H1 (cell line): Measurements from ENCODE around the gene GLTP. TPM values are rescaled to one million over a fixed set of nuclear protein-coding genes. Genes with fewer than 3 reads are reported as not detected.

Experiments used
- CTCF ChIA-PET: fragments of 300-600 bp; sonication (Branson Sonifier 250); formaldehyde crosslinking; loops from one replicate; lab custom pipeline; 2021; ENCODE audit not compliant: partially characterized antibody; lab: Charles Lee
- POLR2A ChIA-PET: fragments of 300-600 bp; sonication (Branson Sonifier 250); formaldehyde crosslinking; loops from one replicate; lab custom pipeline; 2021; ENCODE audit warnings: inconsistent platforms; ENCODE audit not compliant: partially characterized antibody; lab: Charles Lee
- DNase-seq, 2 experiments: peaks; one replicate each; pipeline versions ENCODE4 v3.0.0 to v3.0.0-alpha.2; 2010 to 2022; ENCODE audit warnings: low spot score in 2 of 2, low read depth in 1 of 2, mixed read lengths in 1 of 2
- FAIRE-seq: peaks from 2 replicates; lab custom pipeline; 2011; peaks lifted over from hg19 to GRCh38; lab: Jason Lieb, UNC
- H2AFZ ChIP-seq: 2 replicates; pipeline ENCODE4 v1.8.1; 2012; ENCODE audit warnings: low read length, inconsistent platforms
- H2AK5ac ChIP-seq: 2 replicates; pipeline ENCODE4 v1.6.1; 2013; ENCODE audit warnings: low read depth, low read length
- H2BK120ac ChIP-seq: replicated peaks from 2 replicates; pipeline ENCODE3; 2013; ENCODE audit warnings: low read depth, low read length, inconsistent platforms
- H2BK12ac ChIP-seq: 2 replicates; pipeline ENCODE4 v1.6.1; 2013; ENCODE audit warnings: low read depth, low read length
- H2BK15ac ChIP-seq: 2 replicates; pipeline ENCODE4 v1.6.1; 2013; ENCODE audit warnings: low read length
- H2BK20ac ChIP-seq: 2 replicates; pipeline ENCODE4 v1.6.1; 2013; ENCODE audit warnings: low read length
- H2BK5ac ChIP-seq: 2 replicates; pipeline ENCODE4 v1.6.1; 2013; ENCODE audit warnings: low read depth, low read length
- H3K14ac ChIP-seq: 2 replicates; pipeline ENCODE4 v1.6.1; 2013; ENCODE audit warnings: inconsistent platforms; ENCODE audit not compliant: insufficient read length
- H3K18ac ChIP-seq: 2 replicates; pipeline ENCODE4 v1.6.1; 2013; ENCODE audit warnings: low read length; ENCODE audit errors: extremely low read depth
- H3K23ac ChIP-seq: 2 replicates; pipeline ENCODE4 v1.6.1; 2013; ENCODE audit warnings: inconsistent platforms; ENCODE audit not compliant: insufficient read length
- H3K23me2 ChIP-seq: 2 replicates; pipeline ENCODE4 v1.6.1; 2013; ENCODE audit warnings: low read depth, low read length
- H3K27ac ChIP-seq: 2 replicates; pipeline ENCODE4 v1.6.1; 2011; ENCODE audit warnings: low read depth, low read length, inconsistent platforms
- H3K27me3 ChIP-seq, 4 experiments: replicated peaks in 1 of 4; 1 replicate in 1 of 4; 2 replicates in 3 of 4; pipeline versions ENCODE4 v1.6.1 to v1.8.1; 2011 to 2013; ENCODE audit warnings: low read length in 3 of 4, mild to moderate bottlenecking in 3 of 4, inconsistent platforms in 2 of 4, mixed read lengths in 2 of 4, moderate library complexity in 1 of 4; ENCODE audit not compliant: control insufficient read depth in 3 of 4, insufficient read depth in 3 of 4; ENCODE audit errors: extremely low read depth in 1 of 4
- H3K36me3 ChIP-seq, 4 experiments: 2 replicates each; pipeline versions ENCODE4 v1.6.1 to v1.8.1; 2011 to 2013; ENCODE audit warnings: mild to moderate bottlenecking in 4 of 4, low read length in 3 of 4, moderate library complexity in 2 of 4, control low read depth in 1 of 4, inconsistent platforms in 1 of 4; ENCODE audit not compliant: insufficient read depth in 4 of 4, control insufficient read depth in 2 of 4
- H3K4ac ChIP-seq: replicated peaks from 2 replicates; pipeline ENCODE3; 2013; ENCODE audit warnings: low read length, low read depth, mixed read lengths, inconsistent platforms; ENCODE audit not compliant: insufficient read length
- H3K4me1 ChIP-seq, 4 experiments: replicated peaks in 1 of 4; 1 replicate in 1 of 4; 2 replicates in 3 of 4; pipeline versions ENCODE4 v1.6.1 to v1.8.1; 2011 to 2013; ENCODE audit warnings: low read length in 3 of 4, inconsistent platforms in 2 of 4, mixed read lengths in 1 of 4; ENCODE audit not compliant: insufficient read depth in 4 of 4, control insufficient read depth in 3 of 4
- H3K4me2 ChIP-seq, 2 experiments: 2 replicates each; pipeline versions ENCODE4 v1.6.1 to v1.8.1; 2011 to 2013; ENCODE audit warnings: low read depth in 2 of 2, low read length in 2 of 2, control low read depth in 1 of 2, inconsistent platforms in 1 of 2, mild to moderate bottlenecking in 1 of 2; ENCODE audit not compliant: insufficient read depth in 1 of 2
- H3K4me3 ChIP-seq, 4 experiments: fragments of 200-600, 300-600 bp in 1 of 4; sonication (generic), shearing (Covaris generic), sonication (Bioruptor Twin) in 1 of 4; 2 replicates each; pipeline versions ENCODE4 v1.5.1 to v1.8.1; 2011 to 2016; ENCODE audit warnings: low read length in 4 of 4, low read depth in 3 of 4, control low read depth in 2 of 4, inconsistent platforms in 2 of 4, mild to moderate bottlenecking in 2 of 4, mixed read lengths in 1 of 4, moderate library complexity in 1 of 4; ENCODE audit not compliant: insufficient read depth in 2 of 4; ENCODE audit errors: extremely low read depth in 1 of 4
- H3K56ac ChIP-seq: replicated peaks from 2 replicates; pipeline ENCODE3; 2013; ENCODE audit warnings: low read depth, mild to moderate bottlenecking, mixed read lengths, low read length, inconsistent platforms; ENCODE audit not compliant: insufficient read length
- H3K79me1 ChIP-seq: 2 replicates; pipeline ENCODE4 v1.6.1; 2013; ENCODE audit warnings: low read depth, low read length, control low read depth
- H3K79me2 ChIP-seq, 2 experiments: 2 replicates each; pipeline versions ENCODE4 v1.6.1 to v1.8.1; 2012 to 2013; ENCODE audit warnings: low read length in 2 of 2, mild to moderate bottlenecking in 2 of 2, inconsistent platforms in 1 of 2; ENCODE audit not compliant: insufficient read depth in 2 of 2, control insufficient read depth in 1 of 2
- H3K9ac ChIP-seq, 4 experiments: replicated peaks in 1 of 4; 1 replicate in 1 of 4; 2 replicates in 3 of 4; pipeline versions ENCODE4 v1.6.1 to v1.8.1; 2011 to 2013; ENCODE audit warnings: low read depth in 3 of 4, low read length in 3 of 4, control low read depth in 2 of 4, mild to moderate bottlenecking in 2 of 4, moderate library complexity in 2 of 4, inconsistent platforms in 1 of 4; ENCODE audit errors: extremely low read depth in 1 of 4
- H3K9me3 ChIP-seq, 2 experiments: 2 replicates each; pipeline versions ENCODE4 v1.6.1 to v1.8.1; 2012 to 2013; ENCODE audit warnings: mild to moderate bottlenecking in 2 of 2, moderate library complexity in 2 of 2, control low read depth in 1 of 2, inconsistent platforms in 1 of 2, low read depth in 1 of 2, low read length in 1 of 2, mixed read lengths in 1 of 2; ENCODE audit not compliant: insufficient read depth in 2 of 2
- H4K20me1 ChIP-seq, 2 experiments: replicated peaks in 1 of 2; 2 replicates each; pipeline versions ENCODE3 to v1.8.1; 2011 to 2013; ENCODE audit warnings: inconsistent platforms in 2 of 2, low read length in 2 of 2, mild to moderate bottlenecking in 1 of 2; ENCODE audit not compliant: insufficient read depth in 2 of 2, control insufficient read depth in 1 of 2
- H4K5ac ChIP-seq: 2 replicates; pipeline ENCODE4 v1.6.1; 2013; ENCODE audit warnings: low read length, low read depth, mixed read lengths, inconsistent platforms; ENCODE audit not compliant: insufficient read length
- H4K8ac ChIP-seq: 2 replicates; pipeline ENCODE4 v1.8.0; 2013; ENCODE audit warnings: mild to moderate bottlenecking, moderate library complexity, low read length, inconsistent platforms; ENCODE audit not compliant: insufficient read depth; ENCODE audit errors: extremely low read depth
- H4K91ac ChIP-seq: replicated peaks from 2 replicates; pipeline ENCODE3; 2013; ENCODE audit warnings: low read length, mixed read lengths, inconsistent platforms; ENCODE audit not compliant: insufficient read length
- ASH2L ChIP-seq: fragments of 200-600, 300-600 bp; sonication (generic); IDR thresholded peaks from one replicate; pipeline ENCODE4 v1.7.1; 2017; ENCODE audit warnings: low read length
- BRCA1 ChIP-seq: IDR thresholded peaks from 2 replicates; pipeline ENCODE4 v1.6.1; 2012; ENCODE audit warnings: low read depth, low read length, improper control_type of control experiment
- CBX8 ChIP-seq: fragments of 300-800, 300-1000 bp; sonication (generic); IDR thresholded peaks from 2 replicates; pipeline ENCODE4 v1.7.1; 2016; ENCODE audit warnings: low read depth, low read length, borderline replicate concordance
- CHD1 ChIP-seq: IDR thresholded peaks from 2 replicates; pipeline ENCODE4 v1.6.1; 2012; ENCODE audit warnings: low read depth, low read length, improper control_type of control experiment
- HDAC2 ChIP-seq, 2 experiments: fragments of 300-600 bp in 1 of 2; sonication (generic) in 1 of 2; IDR thresholded peaks; 2 replicates each; pipeline ENCODE4 v1.6.1; 2011 to 2012; ENCODE audit warnings: low read depth in 2 of 2, low read length in 2 of 2, mild to moderate bottlenecking in 2 of 2, moderate library complexity in 2 of 2, borderline replicate concordance in 1 of 2, inconsistent platforms in 1 of 2
- MAFK ChIP-seq: IDR thresholded peaks from 2 replicates; pipeline ENCODE4 v1.6.1; 2012; ENCODE audit warnings: low read depth, mild to moderate bottlenecking, improper control_type of control experiment, low read length
- NRF1 ChIP-seq: IDR thresholded peaks from 2 replicates; pipeline ENCODE4 v1.6.1; 2011; ENCODE audit warnings: mild to moderate bottlenecking, low read depth, low read length, improper control_type of control experiment
- RXRA ChIP-seq: IDR thresholded peaks from 2 replicates; pipeline ENCODE4 v1.6.1; 2011; ENCODE audit warnings: low read depth, mild to moderate bottlenecking, low read length, moderate library complexity; ENCODE audit not compliant: insufficient read depth
- SP1 ChIP-seq: IDR thresholded peaks from 2 replicates; pipeline ENCODE4 v1.6.1; 2011; ENCODE audit warnings: low read depth, low read length
- SRF ChIP-seq: IDR thresholded peaks from 2 replicates; pipeline ENCODE4 v1.6.1; 2011; ENCODE audit warnings: mild to moderate bottlenecking, low read depth, low read length, moderate library complexity
- SUZ12 ChIP-seq: fragments of 200-600 bp; sonication (generic); IDR thresholded peaks from 2 replicates; pipeline ENCODE4 v1.6.1; 2012; ENCODE audit warnings: mild to moderate bottlenecking, inconsistent platforms, low read length, moderate library complexity, mixed read lengths
- TBP ChIP-seq: IDR thresholded peaks from 2 replicates; pipeline ENCODE4 v1.6.1; 2011; ENCODE audit warnings: low read depth, low read length, improper control_type of control experiment
- TEAD4 ChIP-seq: IDR thresholded peaks from 2 replicates; pipeline ENCODE4 v1.6.1; 2012; ENCODE audit warnings: low read depth, low read length, inconsistent platforms, mixed read lengths
- ZNF274 ChIP-seq: IDR thresholded peaks from 2 replicates; pipeline ENCODE4 v1.7.0; 2012; ENCODE audit warnings: low read length, borderline replicate concordance; ENCODE audit errors: extremely low read depth
- WGBS, 2 experiments: shearing (Covaris generic) in 1 of 2; methylation state at CpG; one replicate each; pipeline versions ENCODE4 v1.1.6 to v1.1.7; 2013 to 2015; ENCODE audit warnings: low lambda C conversion rate in 2 of 2, mixed read lengths in 2 of 2, inconsistent platforms in 1 of 2, low coverage in 1 of 2, missing lambda C conversion rate in 1 of 2; ENCODE audit not compliant: insufficient replicate concordance in 2 of 2, insufficient coverage in 1 of 2, insufficient read length in 1 of 2; ENCODE audit errors: extremely low coverage in 1 of 2, missing lambda C conversion rate in 1 of 2; 5-methylcytosine and 5-hydroxymethylcytosine counted together
- polyA plus RNA-seq, 7 experiments: library from polyadenylated mRNA; depleted of rRNA in 3 of 7; stranded (reverse) in 5 of 7; unstranded in 2 of 7; fragments of >200 nt in 5 of 7; fragments of 200-250 nt in 2 of 7; gene quantifications; 1 replicate in 5 of 7; 2 replicates in 1 of 7; 4 replicates in 1 of 7; pipeline versions ENCODE4 v1.2.1 to v1.2.3, GENCODE V29; 2011 to 2013; ENCODE audit warnings: missing spikeins in 2 of 7, mixed read lengths in 2 of 7
- total RNA-seq: library from RNA; stranded (reverse); fragmentation: NEBNext Ultra II Directional; extraction: Animal tissue kit (Norgen Biotek cat#: 25700); gene quantifications from 2 replicates; pipeline ENCODE4 v1.2.1, GENCODE V29; 2021
- TF ChIP-seq, protein P1 (sequence below): IDR thresholded peaks from 2 replicates; pipeline ENCODE4 v1.6.1; 2012; ENCODE audit warnings: inconsistent platforms

GLTP gene
- total and polyA plus RNA-seq, 2 of the 8 experiments (the other 6 are each of a cell fraction or from before 2014, with no cell fraction given) = 9.8 to 26.1 TPM

DNA sequence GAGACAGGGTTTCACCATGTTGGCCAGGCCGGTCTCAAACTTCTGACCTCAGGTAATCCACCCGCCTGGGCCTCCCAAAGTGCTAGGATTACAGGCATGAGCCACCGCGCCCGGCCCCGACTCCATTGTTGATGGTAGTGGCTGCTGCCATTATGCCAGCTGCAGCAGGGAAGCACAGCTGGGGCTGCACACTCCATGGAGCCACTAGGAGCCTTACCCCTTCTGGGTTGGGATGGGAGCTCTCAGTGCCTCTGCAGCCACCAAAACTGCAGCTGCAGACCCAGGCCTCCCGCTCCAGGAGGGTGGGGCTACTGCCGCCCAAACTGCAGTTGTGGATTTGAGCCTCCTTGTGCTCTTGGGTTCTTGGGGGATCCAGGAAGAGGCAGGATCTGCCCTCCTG, 45.7 kb upstream of the GLTP start:
- CTCF ChIA-PET = interaction anchor here (0.6 to 10.4 kb wide), 16 partner anchors 10 to 120 kb away, joined by 3 to 114 read pairs (median 4); partner anchors contain the start of gene TCHP

More for the DNA sequence above, 45.7 kb upstream of the GLTP start:
- no peak overlapping the region for H3K27ac ChIP-seq
- no peak overlapping the region for H2BK12ac ChIP-seq
- H3K23me2 ChIP-seq = no peaks in the 10 kb centered on the region
- H4K91ac ChIP-seq = no peak overlapping the region
- H2AK5ac ChIP-seq = no peak overlapping the region
- no peak for DNase-seq
- no peak overlapping the region for H3K4me2 ChIP-seq
- no peak overlapping the region for H3K4me3 ChIP-seq
- H4K20me1 ChIP-seq = no peaks in the 10 kb centered on the region
- H2AFZ ChIP-seq = no peak overlapping the region
- TF ChIP-seq TBP = no peak
- no peak for TF ChIP-seq SRF
- no peak for TF ChIP-seq SP1
- no peak for TF ChIP-seq BRCA1
- TF ChIP-seq, protein P1, sequence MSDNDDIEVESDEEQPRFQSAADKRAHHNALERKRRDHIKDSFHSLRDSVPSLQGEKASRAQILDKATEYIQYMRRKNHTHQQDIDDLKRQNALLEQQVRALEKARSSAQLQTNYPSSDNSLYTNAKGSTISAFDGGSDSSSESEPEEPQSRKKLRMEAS = no peak
- no peak for TF ChIP-seq HDAC2 (IDR thresholded peaks at IDR 0.05; ENCODE audit: borderline replicate concordance in 1 of 2, low read depth in 2 of 2, low read length in 2 of 2)
- no peak for TF ChIP-seq CHD1
- no peak for TF ChIP-seq MAFK
- no peak for TF ChIP-seq ASH2L
- TF ChIP-seq SUZ12 = no peak
- TF ChIP-seq TEAD4 = no peak
- no peak for TF ChIP-seq ZNF274
- no peak for TF ChIP-seq CBX8
- no peak for TF ChIP-seq NRF1
- no peak for TF ChIP-seq RXRA
- no peak overlapping the region for H4K8ac ChIP-seq
- no peaks in the 10 kb centered on the region for H3K27me3 ChIP-seq
- H3K4me1 ChIP-seq = no peaks in the 10 kb centered on the region; a peak in 1 of 7 replicates
- no peaks in the 10 kb centered on the region for H3K79me1 ChIP-seq
- no peak overlapping the region; the same call in 1 of the 2 replicates for H2BK5ac ChIP-seq
- H3K9me3 ChIP-seq = no peaks in the 10 kb centered on the region
- H4K5ac ChIP-seq = no peak overlapping the region
- H3K56ac ChIP-seq = no peak overlapping the region
- no peak overlapping the region for H2BK15ac ChIP-seq
- H2BK20ac ChIP-seq = no peak overlapping the region
- H3K9ac ChIP-seq = no peak overlapping the region
- POLR2A ChIA-PET = interaction anchor here (0.6 to 1.2 kb wide), 2 partner anchors 15 to 25 kb away, joined by 3 read pairs; no protein-coding TSS in a partner anchor
- no peak for FAIRE-seq
- no peak overlapping the region for H3K4ac ChIP-seq
- H3K36me3 ChIP-seq = peaks cover 0 to under 1% (median 0%) of the 10 kb centered on the region in 4 experiments; a peak in 2 of 8 replicates
- H3K14ac ChIP-seq = no peak overlapping the region
- no peaks in the 10 kb centered on the region for H3K79me2 ChIP-seq
- no peak overlapping the region for H3K23ac ChIP-seq
- H2BK120ac ChIP-seq = no peak overlapping the region
- 96% methylated on average over 7 of the region's 8 CpGs; no CpG with 5 or more reads in 1 of the 2 experiments for WGBS, 2 experiments
- no peak overlapping the region for H3K18ac ChIP-seq
